MCF 10A (cell line): ENCODE measurements around the gene SMS. TPM values are rescaled to one million over a fixed set of nuclear protein-coding genes. Genes with fewer than 3 reads are reported as not detected.

Source experiments
- BruUV-seq: library from RNA; stranded (reverse); fragments of 400-500 nt; replicated peaks from 2 replicates; lab custom pipeline; 2021; lab: Mats Ljungman, UMichigan
- CTCF ChIA-PET: fragments of 300-600 bp; sonication (Branson Sonifier 250); formaldehyde crosslinking; extraction: SDS; loops from one replicate; lab custom pipeline; 2021; ENCODE audit warnings: antibody characterized with exemption, inconsistent platforms; lab: Yijun Ruan, JAX
- POLR2A ChIA-PET: fragments of 300-600, 350-650 bp; sonication (Branson Sonifier 250); formaldehyde crosslinking; extraction: SDS; loops from one replicate; lab custom pipeline; 2020; ENCODE audit warnings: antibody characterized with exemption, inconsistent platforms; lab: Yijun Ruan, JAX
- DNase-seq: peaks from one replicate; pipeline ENCODE4 v3.0.0-alpha.2; 2018; ENCODE audit not compliant: unreplicated experiment
- H3K27ac Mint-ChIP-seq: one replicate; pipeline ENCODE4 v1.8.0; 2022; ENCODE audit warnings: mild to moderate bottlenecking, low read depth, mixed read lengths; ENCODE audit not compliant: unreplicated experiment
- H3K27me3 Mint-ChIP-seq: one replicate; pipeline ENCODE4 v1.8.0; 2022; ENCODE audit warnings: mixed read lengths; ENCODE audit not compliant: insufficient read depth, unreplicated experiment
- H3K36me3 Mint-ChIP-seq: one replicate; pipeline ENCODE4 v1.8.0; 2022; ENCODE audit warnings: mild to moderate bottlenecking, moderate library complexity, mixed read lengths; ENCODE audit not compliant: insufficient read depth, unreplicated experiment
- H3K4me1 Mint-ChIP-seq: one replicate; pipeline ENCODE4 v1.8.0; 2022; ENCODE audit warnings: mixed read lengths; ENCODE audit not compliant: insufficient read depth, unreplicated experiment
- H3K4me3 Mint-ChIP-seq: one replicate; pipeline ENCODE4 v1.8.0; 2022; ENCODE audit warnings: mild to moderate bottlenecking, moderate library complexity, mixed read lengths; ENCODE audit not compliant: unreplicated experiment
- H3K9me3 Mint-ChIP-seq: one replicate; pipeline ENCODE4 v1.8.0; 2022; ENCODE audit warnings: mixed read lengths; ENCODE audit not compliant: unreplicated experiment
- CTCF ChIP-seq: fragments of 200-600 bp; IDR thresholded peaks from one replicate; pipeline ENCODE4 v1.8.0; 2022; ENCODE audit warnings: antibody characterized with exemption, mild to moderate bottlenecking; ENCODE audit not compliant: unreplicated experiment
- intact Hi-C: fragments of 100-400 bp; cut with micrococcal nuclease; formaldehyde crosslinking; loops from 2 replicates; pipeline ENCODE4 v1.14.1; 2022
- total RNA-seq: library from RNA; stranded (reverse); gene quantifications from 2 replicates; pipeline ENCODE4 v1.2.3, GENCODE V29; 2022

The SMS gene
- total RNA-seq, 1 experiment from 2014 or later: 160 TPM

DNA sequence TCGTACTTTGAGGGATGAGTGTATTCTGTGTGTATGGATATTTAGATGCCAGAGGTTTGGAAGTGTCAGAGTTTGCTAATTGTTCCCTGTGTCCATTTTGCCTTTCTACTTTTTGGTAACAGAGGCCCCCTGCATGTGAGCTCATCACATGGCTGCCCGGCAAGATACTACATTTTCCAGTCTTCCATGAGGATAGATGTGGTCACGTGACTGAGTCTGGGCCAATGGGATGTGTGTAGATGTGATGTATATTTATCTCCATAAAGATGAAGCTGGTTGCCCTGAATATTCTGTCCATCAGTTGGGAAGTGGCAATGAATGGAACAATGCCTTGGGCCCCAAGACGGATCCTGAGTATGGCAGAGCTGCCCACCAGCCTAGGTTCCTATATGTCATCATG is 29.0 kb upstream of the SMS start:
- DNase-seq: no peak
- Mint-ChIP-seq H3K4me3 (no peak overlapping the region), H3K4me1 (no peaks in the 10 kb centered on the region), H3K27ac (no peak overlapping the region), H3K27me3 (peaks cover 59% of the 10 kb centered on the region), H3K9me3 (no peaks in the 10 kb centered on the region), H3K36me3 (no peaks in the 10 kb centered on the region)
- no TSS peak for BruUV-seq
- intact Hi-C loops: no loop called here
- ChIA-PET POLR2A (no interaction called here), CTCF (no interaction called here)
- no peak for TF ChIP-seq CTCF

GRCh38 chrX:21912220-21912619 is 28.3 kb upstream of the SMS start:
- no peak overlapping the region for H3K4me3 Mint-ChIP-seq
- no peaks in the 10 kb centered on the region for H3K36me3 Mint-ChIP-seq
- no TSS peak for BruUV-seq
- ChIA-PET POLR2A (no interaction called here), CTCF (no interaction called here)
- H3K4me1 Mint-ChIP-seq: no peaks in the 10 kb centered on the region
- DNase-seq: no peak
- TF ChIP-seq CTCF: no peak
- intact Hi-C loops: no loop called here
- no peaks in the 10 kb centered on the region for H3K9me3 Mint-ChIP-seq
- H3K27me3 Mint-ChIP-seq: peaks cover 59% of the 10 kb centered on the region
- no peak overlapping the region for H3K27ac Mint-ChIP-seq

DNA sequence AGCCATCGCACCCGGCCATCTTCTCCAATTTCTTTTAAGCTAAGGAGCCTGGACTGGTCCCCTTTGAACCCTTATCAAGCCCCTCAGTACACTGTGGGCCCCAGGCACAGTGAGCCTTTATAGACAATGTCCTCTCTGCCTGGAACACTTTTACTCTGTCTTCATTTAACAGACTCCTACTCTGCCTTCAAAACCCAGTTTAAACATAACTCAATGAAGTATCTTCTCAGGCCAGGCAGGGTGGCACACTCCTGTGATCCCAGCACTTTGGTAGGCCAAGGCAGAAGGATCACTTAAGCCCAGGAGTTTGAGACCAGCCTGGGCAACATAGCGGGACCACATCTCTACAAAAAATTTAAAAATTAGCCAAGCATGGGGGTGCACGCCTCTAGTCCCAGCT is 27.5 kb upstream of the SMS start:
- H3K27me3 Mint-ChIP-seq: peaks cover 59% of the 10 kb centered on the region
- peaks cover 6% of the 10 kb centered on the region for H3K9me3 Mint-ChIP-seq
- ChIA-PET CTCF (no interaction called here), POLR2A (interaction anchor here (0.7 kb wide), 1 partner anchor 58 kb away, joined by 3 read pairs; no protein-coding TSS in a partner anchor)
- intact Hi-C loops: no loop called here
- TF ChIP-seq CTCF: no peak
- H3K4me3 Mint-ChIP-seq: no peak overlapping the region
- H3K36me3 Mint-ChIP-seq: no peaks in the 10 kb centered on the region
- no peaks in the 10 kb centered on the region for H3K4me1 Mint-ChIP-seq
- H3K27ac Mint-ChIP-seq: no peak overlapping the region
- no peak for DNase-seq
- no TSS peak for BruUV-seq

GRCh38 chrX:21926116-21926515 is 14.4 kb upstream of the SMS start:
- no peaks in the 10 kb centered on the region for H3K36me3 Mint-ChIP-seq
- TF ChIP-seq CTCF: no peak
- intact Hi-C loops: no loop called here
- H3K9me3 Mint-ChIP-seq: no peaks in the 10 kb centered on the region
- peak; percentile 59 for DNase-seq
- CTCF ChIA-PET: interaction anchor here (0.6 to 1.3 kb wide), 3 partner anchors 21 kb away, joined by 3 to 5 read pairs (median 4); no protein-coding TSS in a partner anchor
- H3K4me3 Mint-ChIP-seq: peak overlapping the region; percentile 63
- POLR2A ChIA-PET: interaction anchor here (0.6 to 2.4 kb wide), 5 partner anchors 16 to 1975 kb away, joined by 3 to 29 read pairs (median 11); partner anchors contain the start of genes MBTPS2 and SMS
- peaks cover 21% of the 10 kb centered on the region for H3K27me3 Mint-ChIP-seq
- peak overlapping the region; percentile 78 for H3K27ac Mint-ChIP-seq
- BruUV-seq: no TSS peak
- peaks cover 12% of the 10 kb centered on the region for H3K4me1 Mint-ChIP-seq
